HCT116 (cell line): ENCODE data around the gene RBP5. TPM values are rescaled to one million over a fixed set of nuclear protein-coding genes. Genes with fewer than 3 reads are reported as not detected.

Source experiments
- ATAC-seq: fragments of 200-7000 bp; cut with Tn5 transposase; 2 replicates; pipeline ENCODE4 v1.9.1; 2020; ENCODE audit warnings: mild to moderate bottlenecking, moderate library complexity
- BruUV-seq: library from RNA; stranded (reverse); fragments of 400-500 nt; replicated peaks from 2 replicates; lab custom pipeline; 2021; lab: Mats Ljungman, UMichigan
- CTCF ChIA-PET: fragments of 300-600 bp; sonication (Branson Sonifier 250); formaldehyde crosslinking; loops from one replicate; lab custom pipeline; 2021; ENCODE audit warnings: antibody characterized with exemption; lab: Charles Lee
- POLR2A ChIA-PET: fragments of 300-600, 350-600 bp; sonication (Branson Sonifier 250); formaldehyde crosslinking; loops from one replicate; lab custom pipeline; 2021; ENCODE audit warnings: antibody characterized with exemption; lab: Charles Lee
- RAD21 ChIA-PET, 2 experiments: fragments of 300-600 bp; sonication (Branson Sonifier 250); formaldehyde crosslinking; loops; one replicate each; lab custom pipeline; 2023; ENCODE audit warnings: low total read pairs in 2 of 2; ENCODE audit not compliant: uncharacterized antibody in 2 of 2, unreplicated experiment in 2 of 2, low non-redundant PET in 1 of 2; lab: Charles Lee
- DNase-seq: peaks from one replicate; pipeline ENCODE4 v3.0.0-alpha.2; 2010; ENCODE audit warnings: low read depth, low spot score
- H2AFZ ChIP-seq: fragments of 200-600 bp; shearing (Covaris generic), sonication (generic); 2 replicates; pipeline ENCODE4 v1.6.1; 2017; ENCODE audit warnings: low read depth, mixed run types, mixed read lengths, antibody characterized with exemption, low read length; ENCODE audit not compliant: poor library complexity, severe bottlenecking
- H3K27ac ChIP-seq: 2 replicates; pipeline ENCODE4 v1.5.1; 2012; ENCODE audit warnings: low read depth, low read length
- H3K27me3 ChIP-seq: fragments of 200-600 bp; sonication (generic); 2 replicates; pipeline ENCODE4 v1.6.1; 2016; ENCODE audit warnings: mixed run types, low read length, mixed read lengths; ENCODE audit not compliant: insufficient read depth
- H3K36me3 ChIP-seq, 2 experiments: fragments of 200-500 bp in 1 of 2; fragments of 200-600 bp in 1 of 2; sonication (Bioruptor generic) in 1 of 2; sonication (generic) in 1 of 2; 2 replicates each; pipeline versions ENCODE4 v1.5.1 to v1.6.1; 2014 to 2016; ENCODE audit warnings: low read length in 2 of 2, inconsistent platforms in 1 of 2, mixed read lengths in 1 of 2, mixed run types in 1 of 2; ENCODE audit not compliant: insufficient read depth in 2 of 2, control insufficient read depth in 1 of 2
- H3K4me1 ChIP-seq, 2 experiments: fragments of 200-600 bp in 1 of 2; sonication (generic) in 1 of 2; 2 replicates each; pipeline versions ENCODE4 v1.5.1 to v1.6.1; 2012 to 2017; ENCODE audit warnings: low read length in 2 of 2, inconsistent platforms in 1 of 2, mild to moderate bottlenecking in 1 of 2, mixed read lengths in 1 of 2, mixed run types in 1 of 2, moderate library complexity in 1 of 2; ENCODE audit not compliant: insufficient read depth in 2 of 2, control insufficient read depth in 1 of 2
- H3K4me2 ChIP-seq: fragments of 200-600 bp; sonication (generic); 2 replicates; pipeline ENCODE4 v1.6.1; 2017; ENCODE audit warnings: mixed run types, low read length, mixed read lengths
- H3K4me3 ChIP-seq, 2 experiments: fragments of 200-600 bp in 1 of 2; sonication (generic) in 1 of 2; replicated peaks in 1 of 2; 2 replicates each; pipeline ENCODE4 v1.5.1; 2011 to 2016; ENCODE audit warnings: low read length in 2 of 2, control low read depth in 1 of 2, low read depth in 1 of 2, mild to moderate bottlenecking in 1 of 2, mixed read lengths in 1 of 2, mixed run types in 1 of 2
- H3K79me2 ChIP-seq: fragments of 200-600 bp; sonication (generic); 2 replicates; pipeline ENCODE4 v1.6.1; 2017; ENCODE audit warnings: mild to moderate bottlenecking, mixed run types, low read length, moderate library complexity, mixed read lengths; ENCODE audit not compliant: insufficient read depth
- H3K9ac ChIP-seq: fragments of 200-600 bp; sonication (generic); 2 replicates; pipeline ENCODE4 v1.6.1; 2016; ENCODE audit warnings: low read length, mixed read lengths
- H3K9me2 ChIP-seq: fragments of 200-600 bp; sonication (generic), shearing (Covaris generic); 2 replicates; pipeline ENCODE4 v1.6.1; 2017; ENCODE audit warnings: mixed run types, mild to moderate bottlenecking, moderate library complexity; ENCODE audit not compliant: insufficient read depth
- H3K9me3 ChIP-seq, 2 experiments: fragments of 200-500 bp in 1 of 2; fragments of 200-600 bp in 1 of 2; sonication (Bioruptor generic) in 1 of 2; sonication (generic) in 1 of 2; 2 replicates each; pipeline ENCODE4 v1.6.1; 2014 to 2017; ENCODE audit warnings: low read length in 2 of 2, mixed read lengths in 2 of 2, inconsistent platforms in 1 of 2, low read depth in 1 of 2, mild to moderate bottlenecking in 1 of 2, mixed run types in 1 of 2, moderate library complexity in 1 of 2; ENCODE audit not compliant: control insufficient read depth in 1 of 2, insufficient read depth in 1 of 2
- H4K20me1 ChIP-seq: fragments of 200-600 bp; sonication (generic), shearing (Covaris generic); 2 replicates; pipeline ENCODE4 v1.6.1; 2017; ENCODE audit warnings: mixed run types, mild to moderate bottlenecking, moderate library complexity; ENCODE audit not compliant: insufficient read depth
- CEBPB ChIP-seq: IDR thresholded peaks from 2 replicates; pipeline ENCODE4 v1.6.1; 2012; ENCODE audit warnings: low read depth
- EGR1 ChIP-seq: IDR thresholded peaks from 2 replicates; pipeline ENCODE4 v1.6.1; 2012; ENCODE audit warnings: low read depth
- ELF1 ChIP-seq: IDR thresholded peaks from 2 replicates; pipeline ENCODE4 v1.6.1; 2012; ENCODE audit warnings: low read depth, borderline replicate concordance
- FOSL1 ChIP-seq: IDR thresholded peaks from 2 replicates; pipeline ENCODE4 v1.6.1; 2012; ENCODE audit warnings: low read depth
- JUND ChIP-seq: IDR thresholded peaks from 2 replicates; pipeline ENCODE4 v1.6.1; 2012
- POLR2A ChIP-seq: IDR thresholded peaks from 2 replicates; pipeline ENCODE4 v1.7.0; 2011; ENCODE audit warnings: borderline replicate concordance; ENCODE audit not compliant: insufficient read depth, insufficient read length; ENCODE audit errors: extremely low read depth
- RAD21 ChIP-seq: IDR thresholded peaks from 2 replicates; pipeline ENCODE4 v1.6.1; 2012; ENCODE audit warnings: low read depth, mild to moderate bottlenecking
- REST ChIP-seq: IDR thresholded peaks from 2 replicates; pipeline ENCODE4 v1.6.1; 2012; ENCODE audit warnings: low read depth
- TCF7L2 ChIP-seq: IDR thresholded peaks from 2 replicates; pipeline ENCODE4 v1.7.0; 2011; ENCODE audit warnings: borderline replicate concordance, inconsistent platforms; ENCODE audit not compliant: insufficient read depth, insufficient read length; ENCODE audit errors: extremely low read depth
- ZNF274 ChIP-seq: fragments of 200-500 bp; sonication (Bioruptor generic); IDR thresholded peaks from 2 replicates; pipeline ENCODE4 v1.6.1; 2014; ENCODE audit warnings: mild to moderate bottlenecking, low read depth, low read length, inconsistent platforms
- intact Hi-C: fragments of 100-400 bp; cut with micrococcal nuclease; formaldehyde crosslinking; loops from 2 replicates; pipeline ENCODE4 v1.10.0; 2022
- total RNA-seq: library from RNA; stranded (reverse); gene quantifications from one replicate; pipeline ENCODE4 v1.2.1, GENCODE V29; 2021; ENCODE audit not compliant: unreplicated experiment

RBP5 gene
- total RNA-seq, 1 experiment from 2014 or later: 0.22 TPM

GRCh38 chr12:7143564-7143963 lies 14.9 kb upstream of the RBP5 start:
- Histone ChIP-seq H3K27me3 (no peaks in the 10 kb centered on the region), H3K4me1 (no peaks in the 10 kb centered on the region), H4K20me1 (no peaks in the 10 kb centered on the region), H3K4me2 (no peak overlapping the region), H3K36me3 (peaks cover 0 to 16% of the 10 kb centered on the region in 2 experiments; a peak in 3 of 4 replicates), H3K4me3 (no peak overlapping the region), H3K9me2 (no peaks in the 10 kb centered on the region), H3K9ac (no peak overlapping the region), H3K27ac (no peak overlapping the region), H3K9me3 (no peaks in the 10 kb centered on the region), H2AFZ (no peak overlapping the region), H3K79me2 (no peaks in the 10 kb centered on the region)
- no TSS peak for BruUV-seq
- CTCF ChIA-PET: interaction anchor here (2.6 kb wide), 1 partner anchor 19 kb away, joined by 9 read pairs; no protein-coding TSS in a partner anchor
- POLR2A ChIA-PET: no interaction called here
- intact Hi-C loops: loop anchor here (2.0 kb wide), 1 partner anchor 495 kb away; no protein-coding TSS in a partner anchor
- DNase-seq (no peak), ATAC-seq (no peak)
- RAD21 ChIA-PET: no interaction called here
- TF ChIP-seq ZNF274 (no peak), CEBPB (no peak), ELF1 (no peak), TCF7L2 (no peak), EGR1 (no peak), POLR2A (no peak), RAD21 (no peak), REST (no peak), FOSL1 (no peak), JUND (no peak)
